Left lobe of liver (tissue), 2 donors: ENCODE data around the gene P4HB. TPM values are rescaled to one million over a fixed set of nuclear protein-coding genes. Genes with fewer than 3 reads are reported as not detected.

ENCODE experiments used
- ATAC-seq: fragments of 200-7000 bp; cut with Tn5 transposase; one replicate; pipeline ENCODE4 v1.9.1; 2020; ENCODE audit warnings: mild to moderate bottlenecking, moderate library complexity
- DNase-seq: peaks from one replicate; pipeline ENCODE4 v3.0.0-alpha.2; 2020; ENCODE audit warnings: low spot score
- total RNA-seq: library from RNA; stranded (reverse); gene quantifications from one replicate; pipeline ENCODE4 v1.2.1, GENCODE V29; 2021
- donor health status: DM: no; HTN: no; CAD: no; lungs with moderate emphysema.
- donor health status: DM: no; HTN: yes; CAD: no.

P4HB gene
- total RNA-seq, 1 donor from 2014 or later: 1,392 TPM

DNA sequence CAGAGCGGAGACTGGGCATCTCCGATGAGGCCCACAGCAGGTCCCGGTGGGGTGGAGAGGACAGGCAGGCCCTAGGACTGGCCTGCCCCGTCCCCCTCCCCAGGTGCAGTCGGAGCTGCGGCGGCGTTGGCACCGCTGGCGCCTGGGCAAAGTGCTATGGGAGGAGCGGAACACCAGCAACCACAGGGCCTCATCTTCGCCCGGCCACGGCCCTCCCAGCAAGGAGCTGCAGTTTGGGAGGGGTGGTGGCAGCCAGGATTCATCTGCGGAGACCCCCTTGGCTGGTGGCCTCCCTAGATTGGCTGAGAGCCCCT lies 47.0 kb downstream of the P4HB start:
- ATAC-seq: no peak
- no peak for DNase-seq

DNA sequence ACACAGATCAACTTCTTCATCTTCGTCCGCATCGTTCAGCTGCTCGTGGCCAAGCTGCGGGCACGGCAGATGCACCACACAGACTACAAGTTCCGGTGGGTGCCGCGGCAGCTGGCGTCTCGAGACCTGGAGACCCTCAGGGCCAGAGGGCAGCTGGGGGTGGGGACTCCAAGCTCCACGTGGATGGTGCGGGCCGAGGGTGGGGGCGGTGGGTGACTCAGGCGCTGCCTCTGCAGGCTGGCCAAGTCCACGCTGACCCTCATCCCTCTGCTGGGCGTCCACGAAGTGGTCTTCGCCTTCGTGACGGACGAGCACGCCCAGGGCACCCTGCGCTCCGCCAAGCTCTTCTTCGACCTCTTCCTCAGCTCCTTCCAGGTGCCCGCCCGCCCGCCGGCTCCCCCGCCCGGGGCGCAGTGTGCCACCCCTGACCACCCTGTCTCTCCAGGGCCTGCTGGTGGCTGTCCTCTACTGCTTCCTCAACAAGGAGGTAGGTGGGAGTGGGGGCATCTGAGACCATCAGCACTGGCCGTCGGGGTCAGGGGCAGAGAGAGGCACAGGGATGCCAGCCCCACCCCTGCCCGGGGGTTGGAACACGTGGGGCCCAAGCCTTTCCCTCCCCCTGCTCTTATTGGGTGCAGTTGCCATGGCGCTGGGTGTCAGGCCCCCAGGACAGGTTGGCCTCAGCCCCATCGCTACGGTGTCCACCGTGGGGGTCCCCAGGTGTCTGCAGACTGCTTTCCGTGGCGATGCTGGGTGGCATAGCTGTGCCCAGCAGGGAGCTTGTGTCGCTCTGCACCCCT lies 47.6 kb downstream of the P4HB start:
- DNase-seq (no peak), ATAC-seq (no peak)

DNA sequence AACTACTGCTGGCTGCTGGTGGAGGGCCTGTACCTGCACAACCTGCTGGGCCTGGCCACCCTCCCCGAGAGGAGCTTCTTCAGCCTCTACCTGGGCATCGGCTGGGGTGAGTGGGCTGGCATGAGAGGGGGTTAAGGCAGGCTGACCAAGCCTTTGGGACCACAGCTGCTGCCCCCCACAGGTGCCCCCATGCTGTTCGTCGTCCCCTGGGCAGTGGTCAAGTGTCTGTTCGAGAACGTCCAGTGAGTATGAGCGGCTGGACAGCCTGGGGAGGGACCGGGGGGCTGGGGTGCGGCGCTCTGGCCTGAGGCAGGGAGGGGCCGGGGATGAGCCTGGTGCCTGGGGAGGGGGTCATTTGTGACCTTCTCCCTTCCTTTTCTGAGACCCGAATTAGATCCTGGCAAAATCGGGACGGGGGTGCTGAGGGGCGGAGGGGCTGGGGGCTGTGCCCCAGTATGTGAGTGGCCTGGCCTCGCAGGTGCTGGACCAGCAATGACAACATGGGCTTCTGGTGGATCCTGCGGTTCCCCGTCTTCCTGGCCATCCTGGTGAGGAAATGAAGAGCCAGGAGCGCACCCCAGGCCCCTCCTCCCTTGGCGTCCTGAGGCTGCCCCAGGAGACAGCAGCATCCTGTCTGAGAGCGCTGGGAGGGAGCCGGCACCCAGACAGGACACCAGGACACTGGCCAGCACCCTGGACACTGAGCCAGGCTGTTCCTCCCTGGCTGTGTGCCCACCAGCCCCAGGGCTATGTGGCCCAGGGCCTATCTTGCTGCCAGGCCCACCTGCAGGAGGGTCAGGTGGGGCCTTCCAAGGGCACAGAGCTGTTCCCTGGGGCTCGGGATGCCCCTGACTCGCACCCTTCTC lies 48.4 kb downstream of the P4HB start:
- peak; percentile 35 for ATAC-seq
- DNase-seq: no peak

GRCh38 chr17:81810892-81811704 lies 49.2 kb downstream of the P4HB start:
- DNase-seq: no peak

DNA sequence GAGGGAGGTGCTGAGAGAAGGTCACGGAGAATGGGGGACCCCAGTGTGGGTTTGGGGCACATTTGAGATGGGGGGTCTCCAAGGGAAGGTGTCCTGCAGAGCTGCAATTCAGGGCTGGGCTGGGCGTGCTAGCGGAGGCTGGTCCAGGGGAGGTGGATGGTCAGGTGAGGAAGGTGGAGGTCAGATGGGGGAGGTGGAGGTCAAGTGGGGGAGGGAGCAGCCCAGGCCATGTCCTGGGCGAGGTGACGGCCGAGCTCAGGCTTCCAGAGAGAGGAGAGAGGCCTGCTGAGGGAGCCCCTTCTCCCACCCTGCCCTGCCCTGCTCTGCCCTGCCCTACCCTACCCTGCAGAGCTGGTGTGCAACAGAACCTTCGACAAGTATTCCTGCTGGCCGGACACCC lies 49.9 kb downstream of the P4HB start:
- DNase-seq (no peak), ATAC-seq (no peak)

More at GRCh38 chr17:81810892-81811704, 49.2 kb downstream of the P4HB start:
- ATAC-seq: no peak

GRCh38 chr17:81809556-81809998 lies 50.8 kb downstream of the P4HB start:
- no peak for DNase-seq
- ATAC-seq: no peak

DNA sequence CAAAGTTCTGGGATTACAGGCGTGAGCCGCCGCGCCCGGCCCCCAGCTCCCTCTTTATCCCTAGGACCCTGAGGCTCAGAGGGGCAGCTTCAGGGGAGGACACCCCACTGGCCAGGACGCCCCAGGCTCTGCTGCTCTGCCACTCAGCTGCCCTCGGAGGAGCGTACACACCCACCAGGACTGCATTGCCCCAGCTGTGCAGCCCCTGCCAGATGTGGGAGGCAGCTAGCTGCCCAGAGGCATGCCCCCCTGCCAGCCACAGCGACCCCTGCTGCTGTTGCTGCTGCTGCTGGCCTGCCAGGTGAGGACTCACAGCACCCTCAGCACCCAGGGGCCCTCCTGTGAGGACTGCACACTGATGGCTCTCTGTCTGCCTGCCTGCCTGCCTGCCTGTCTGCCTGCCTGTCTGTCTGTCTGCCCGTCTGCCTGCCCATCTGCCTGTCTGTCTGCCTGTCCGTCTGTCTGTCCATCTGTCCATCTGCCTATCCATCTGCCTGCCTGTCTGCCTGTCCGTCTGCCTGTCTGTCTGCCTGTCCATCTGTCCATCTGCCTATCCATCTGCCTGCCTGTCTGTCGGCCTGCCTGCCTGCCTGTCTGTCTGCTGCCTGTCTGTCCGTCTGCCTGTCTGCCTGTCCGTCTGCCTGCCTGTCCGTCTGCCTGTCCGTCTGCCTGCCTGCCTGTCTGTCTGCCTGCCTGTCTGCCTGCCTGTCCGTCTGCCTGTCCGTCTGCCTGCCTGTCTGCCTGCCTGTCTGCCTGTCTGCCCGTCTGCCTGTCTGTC lies 51.4 kb downstream of the P4HB start:
- DNase-seq: no peak
- no peak for ATAC-seq

DNA sequence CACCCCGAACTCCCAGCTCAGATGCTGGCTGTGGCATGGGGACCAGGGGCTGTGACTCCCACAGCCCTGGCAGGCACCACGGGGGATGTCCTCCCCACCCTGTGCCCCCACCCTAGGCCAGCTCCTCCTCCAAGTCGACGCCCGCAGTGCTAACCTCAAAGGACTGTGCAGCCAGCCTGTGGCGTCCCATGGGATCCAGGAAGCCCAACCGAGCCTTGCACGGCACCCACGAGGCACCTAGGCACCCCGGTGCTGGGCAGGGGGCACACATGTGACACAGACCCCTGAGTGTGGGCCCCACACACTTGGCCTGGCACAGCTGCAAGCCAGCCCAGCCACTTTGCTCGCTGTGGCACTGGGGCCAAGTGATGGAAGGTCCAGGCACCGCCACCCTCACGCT lies 52.5 kb downstream of the P4HB start:
- DNase-seq (no peak), ATAC-seq (no peak)

- no peak for ATAC-seq
- no peak for DNase-seq
Measured at GRCh38 chr17:81807210-81807719, 53.1 kb downstream of the P4HB start.

DNA sequence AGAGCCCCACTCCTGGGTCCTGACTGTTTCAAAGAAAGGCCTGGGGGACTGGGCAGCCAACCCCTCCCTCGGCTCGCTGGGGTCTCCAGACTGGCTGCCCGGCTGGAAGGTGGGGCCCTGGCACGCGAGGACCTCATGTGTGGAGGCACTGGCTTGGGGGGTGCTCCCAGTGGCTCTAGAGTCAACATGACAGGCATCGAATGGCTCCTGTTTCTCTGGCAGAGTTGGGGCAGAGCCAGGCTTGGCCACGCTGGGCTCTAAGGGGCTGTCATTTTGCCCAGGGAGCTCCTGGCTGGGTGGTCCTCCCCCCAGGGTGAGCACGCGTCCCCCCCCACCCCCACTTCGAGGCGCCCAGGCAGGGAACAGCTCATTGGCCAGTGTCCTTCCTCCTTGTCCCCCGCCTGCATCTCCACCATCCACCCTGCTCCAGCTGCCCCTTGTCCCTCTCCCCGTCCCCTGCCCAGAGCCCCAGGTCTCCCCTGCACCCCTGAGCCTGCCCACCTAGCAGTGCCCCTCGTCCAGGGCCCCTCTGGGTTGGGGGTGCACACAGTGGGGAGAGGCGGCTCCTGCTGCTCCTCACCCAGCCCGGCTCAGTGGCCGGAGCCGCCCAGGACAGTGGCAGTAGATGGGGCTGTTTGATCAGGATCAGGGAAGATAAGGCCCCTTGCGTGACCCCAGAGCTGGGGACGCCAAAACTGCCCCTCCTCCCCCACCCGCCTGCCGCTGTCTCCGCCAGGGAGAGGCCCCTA lies 53.7 kb downstream of the P4HB start:
- DNase-seq (no peak), ATAC-seq (no peak)

- no peak for DNase-seq
Measured at GRCh38 chr17:81805707-81806460, 54.5 kb downstream of the P4HB start.

GRCh38 chr17:81804559-81805399 lies 55.6 kb downstream of the P4HB start:
- peak; percentile 77 for ATAC-seq
- DNase-seq: peak; percentile 82

More at GRCh38 chr17:81805707-81806460, 54.5 kb downstream of the P4HB start:
- ATAC-seq: no peak

DNA sequence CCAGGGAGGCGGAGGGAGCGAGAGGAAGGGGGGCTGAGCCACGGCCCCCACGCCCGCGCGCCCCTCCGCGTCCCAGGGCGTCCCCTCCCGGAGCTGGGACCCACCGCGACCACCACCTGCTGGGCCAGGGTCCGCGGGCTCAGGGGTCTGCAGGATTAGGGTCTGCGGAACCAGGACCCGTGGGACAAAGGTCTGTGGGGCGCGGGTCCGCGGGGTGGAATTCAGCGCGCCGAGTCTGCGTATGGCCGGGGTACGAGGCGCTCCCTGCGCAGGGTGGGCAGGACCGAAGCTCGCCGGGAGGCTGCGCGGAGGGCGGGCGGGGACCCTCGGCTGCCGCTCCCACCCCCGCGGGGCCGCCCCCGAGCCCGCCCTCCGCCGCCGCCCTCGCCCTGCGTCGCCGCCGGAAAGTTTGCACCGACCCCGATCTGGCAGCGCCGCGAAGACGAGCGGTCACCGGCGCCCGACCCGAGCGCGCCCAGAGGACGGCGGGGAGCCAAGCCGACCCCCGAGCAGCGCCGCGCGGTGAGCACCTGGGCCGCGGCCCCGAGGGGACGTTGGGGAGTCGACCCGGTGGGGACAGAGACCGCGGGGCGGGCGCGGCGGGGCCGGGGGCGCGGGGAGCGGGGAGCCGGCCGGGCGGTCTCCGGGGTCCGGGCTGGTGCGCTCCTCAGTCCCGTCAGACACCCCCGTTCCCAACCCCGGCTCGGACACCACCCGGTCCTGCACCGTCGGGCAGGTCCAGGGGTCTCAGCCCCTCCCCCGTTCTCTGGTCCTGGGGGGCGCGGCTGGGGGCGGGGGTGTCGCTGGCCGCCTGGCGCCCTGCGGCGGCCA lies 56.4 kb downstream of the P4HB start, which contains the start of gene GCGR:
Gene GCGR, plus strand, starts transcription at position 423 of the 831 bp plus-strand sequence. CDS start 4,869 bp downstream, outside the sequence.
- DNase-seq (no peak), ATAC-seq (peak; percentile 34)

DNA sequence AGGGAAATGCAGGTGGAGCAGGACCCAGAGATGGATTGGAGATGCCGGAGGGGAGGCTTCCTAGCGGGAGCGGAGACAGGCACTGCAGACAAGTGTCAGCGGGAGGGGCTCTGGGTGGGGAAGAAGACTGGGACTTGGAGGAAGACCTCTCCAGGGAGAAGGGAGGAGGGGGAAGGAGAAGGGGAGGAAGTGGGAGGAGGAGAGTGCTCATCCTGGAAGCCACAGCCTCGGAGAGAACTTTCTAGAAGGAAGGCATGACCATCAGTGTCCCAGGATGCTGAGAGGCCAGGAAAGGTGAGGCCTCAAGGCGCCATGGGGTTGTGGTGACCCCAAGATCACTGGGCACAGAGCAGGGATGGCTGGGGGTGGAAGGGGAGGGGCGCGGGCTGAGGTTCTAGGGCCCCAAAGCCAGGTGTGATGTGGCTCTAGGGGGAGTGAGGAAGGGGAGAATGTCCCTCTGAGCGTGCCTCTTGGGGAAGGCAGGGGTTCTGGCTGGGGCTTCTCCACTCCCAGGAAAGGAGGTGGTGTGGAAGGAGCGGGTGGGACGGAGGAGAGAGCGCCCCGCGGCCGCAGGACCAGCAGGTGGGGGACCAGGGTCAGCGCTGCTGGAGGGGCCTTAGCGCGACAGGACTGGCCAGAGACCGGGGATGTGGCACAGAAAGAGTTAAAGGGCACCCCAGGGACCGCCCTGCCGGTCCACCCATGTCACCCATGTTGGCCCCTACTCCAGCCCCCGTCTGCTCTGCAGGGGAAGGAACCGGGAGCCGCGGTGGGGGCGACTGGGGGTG lies 57.3 kb downstream of the P4HB start:
- ATAC-seq (no peak), DNase-seq (no peak)

GRCh38 chr17:81802048-81802758 lies 58.1 kb downstream of the P4HB start:
- DNase-seq (no peak), ATAC-seq (no peak)
